KOPT-K1 (cell line): Measurements from ENCODE around the gene CLSTN2.

Source experiments
- H3K27ac ChIP-seq: fragments of 200-600 bp; sonication (generic); 2 replicates; pipeline ENCODE4 v1.5.1; 2016; ENCODE audit warnings: antibody characterized with exemption, mild to moderate bottlenecking, low read depth, low read length; ENCODE audit not compliant: poor library complexity, severe bottlenecking
- H3K36me3 ChIP-seq: fragments of 200-600 bp; sonication (generic); 2 replicates; pipeline ENCODE4 v1.5.1; 2017; ENCODE audit warnings: antibody characterized with exemption, mild to moderate bottlenecking, low read length, moderate library complexity; ENCODE audit not compliant: insufficient read depth
- H3K9me3 ChIP-seq: fragments of 200-600 bp; sonication (generic); 2 replicates; pipeline ENCODE4 v1.5.1; 2017; ENCODE audit warnings: antibody characterized with exemption, low read length, mild to moderate bottlenecking; ENCODE audit not compliant: insufficient read depth, poor library complexity, severe bottlenecking

CLSTN2 gene

GRCh38 chr3:139935016-139935865, at the start of gene CLSTN2:
TSS of gene CLSTN2 (plus strand) at chr3:139935185.
- H3K9me3 ChIP-seq: no peaks in the 10 kb centered on the region
- H3K36me3 ChIP-seq: no peaks in the 10 kb centered on the region
- no peak within 1 kb of the TSS for H3K27ac ChIP-seq

- H3K9me3 ChIP-seq: no peaks in the 10 kb centered on the region
- no peak overlapping the region for H3K27ac ChIP-seq
- no peaks in the 10 kb centered on the region for H3K36me3 ChIP-seq
These were observed 47.6 kb upstream of the CLSTN2 start for GRCh38 chr3:139887431-139887830.

- H3K27ac ChIP-seq: no peak overlapping the region
- H3K9me3 ChIP-seq: no peaks in the 10 kb centered on the region
- H3K36me3 ChIP-seq: no peaks in the 10 kb centered on the region
These were observed 46.3 kb upstream of the CLSTN2 start for GRCh38 chr3:139888561-139889140.

- Histone ChIP-seq H3K9me3 (no peaks in the 10 kb centered on the region), H3K36me3 (no peaks in the 10 kb centered on the region), H3K27ac (no peak overlapping the region)
These were observed 41.6 kb upstream of the CLSTN2 start for GRCh38 chr3:139893267-139893962.

GRCh38 chr3:139893963-139894642, 40.9 kb upstream of the CLSTN2 start:
- H3K27ac ChIP-seq: no peak overlapping the region
- no peaks in the 10 kb centered on the region for H3K36me3 ChIP-seq
- H3K9me3 ChIP-seq: no peaks in the 10 kb centered on the region

- no peaks in the 10 kb centered on the region for H3K36me3 ChIP-seq
- H3K27ac ChIP-seq: no peak overlapping the region
- no peaks in the 10 kb centered on the region for H3K9me3 ChIP-seq
These were observed 40.4 kb upstream of the CLSTN2 start for GRCh38 chr3:139894643-139894989.

GRCh38 chr3:139897759-139898158, 37.2 kb upstream of the CLSTN2 start:
- Histone ChIP-seq H3K36me3 (no peaks in the 10 kb centered on the region), H3K9me3 (no peaks in the 10 kb centered on the region), H3K27ac (no peak overlapping the region)

GRCh38 chr3:139906418-139906817, 28.6 kb upstream of the CLSTN2 start:
- Histone ChIP-seq H3K27ac (no peak overlapping the region), H3K36me3 (no peaks in the 10 kb centered on the region)

GRCh38 chr3:139909811-139910210, 25.2 kb upstream of the CLSTN2 start:
- Histone ChIP-seq H3K36me3 (no peaks in the 10 kb centered on the region), H3K27ac (no peak overlapping the region), H3K9me3 (no peaks in the 10 kb centered on the region)

More at GRCh38 chr3:139906418-139906817, 28.6 kb upstream of the CLSTN2 start:
- no peaks in the 10 kb centered on the region for H3K9me3 ChIP-seq

- Histone ChIP-seq H3K27ac (no peak overlapping the region), H3K9me3 (no peaks in the 10 kb centered on the region), H3K36me3 (no peaks in the 10 kb centered on the region)
These were observed 18.7 kb upstream of the CLSTN2 start for GRCh38 chr3:139916271-139916670.

GRCh38 chr3:139917226-139917785, 17.7 kb upstream of the CLSTN2 start:
- no peaks in the 10 kb centered on the region for H3K36me3 ChIP-seq
- no peak overlapping the region for H3K27ac ChIP-seq

GRCh38 chr3:139928708-139929505, 6.1 kb upstream of the CLSTN2 start:
- Histone ChIP-seq H3K27ac (no peak overlapping the region), H3K36me3 (no peaks in the 10 kb centered on the region), H3K9me3 (no peaks in the 10 kb centered on the region)

More at GRCh38 chr3:139917226-139917785, 17.7 kb upstream of the CLSTN2 start:
- H3K9me3 ChIP-seq: no peaks in the 10 kb centered on the region

GRCh38 chr3:139930211-139930610, 4.8 kb upstream of the CLSTN2 start:
- Histone ChIP-seq H3K27ac (no peak overlapping the region), H3K9me3 (no peaks in the 10 kb centered on the region), H3K36me3 (no peaks in the 10 kb centered on the region)

- H3K9me3 ChIP-seq: no peaks in the 10 kb centered on the region
These were observed 1.2 kb upstream of the CLSTN2 start for GRCh38 chr3:139933766-139934165.

More at GRCh38 chr3:139933766-139934165, 1.2 kb upstream of the CLSTN2 start:
- H3K36me3 ChIP-seq: no peaks in the 10 kb centered on the region
- H3K27ac ChIP-seq: no peak overlapping the region
